ENCODE results near the gene PLXNA2.

DNA sequence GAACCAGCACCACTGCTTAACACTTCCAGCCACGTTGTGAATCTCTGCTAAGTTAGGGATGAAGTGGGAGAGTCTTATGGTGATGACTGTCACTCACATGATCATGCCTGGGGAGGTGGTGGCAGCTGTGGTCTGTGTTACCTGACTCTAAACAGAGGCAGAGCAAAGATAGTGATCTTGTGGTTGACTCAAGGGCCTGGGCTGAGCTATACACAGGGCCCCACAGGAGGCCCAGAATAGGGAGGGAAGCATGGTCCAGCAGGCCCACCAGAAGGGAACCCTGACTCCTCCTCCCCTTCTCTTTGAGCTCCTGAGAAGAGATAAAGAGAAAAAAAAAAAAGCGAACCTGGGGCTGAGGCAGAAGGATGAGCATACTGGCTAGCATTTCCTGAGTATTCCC, 55.0 kb downstream of the PLXNA2 start:
- TF ChIP-seq, protein P1, sequence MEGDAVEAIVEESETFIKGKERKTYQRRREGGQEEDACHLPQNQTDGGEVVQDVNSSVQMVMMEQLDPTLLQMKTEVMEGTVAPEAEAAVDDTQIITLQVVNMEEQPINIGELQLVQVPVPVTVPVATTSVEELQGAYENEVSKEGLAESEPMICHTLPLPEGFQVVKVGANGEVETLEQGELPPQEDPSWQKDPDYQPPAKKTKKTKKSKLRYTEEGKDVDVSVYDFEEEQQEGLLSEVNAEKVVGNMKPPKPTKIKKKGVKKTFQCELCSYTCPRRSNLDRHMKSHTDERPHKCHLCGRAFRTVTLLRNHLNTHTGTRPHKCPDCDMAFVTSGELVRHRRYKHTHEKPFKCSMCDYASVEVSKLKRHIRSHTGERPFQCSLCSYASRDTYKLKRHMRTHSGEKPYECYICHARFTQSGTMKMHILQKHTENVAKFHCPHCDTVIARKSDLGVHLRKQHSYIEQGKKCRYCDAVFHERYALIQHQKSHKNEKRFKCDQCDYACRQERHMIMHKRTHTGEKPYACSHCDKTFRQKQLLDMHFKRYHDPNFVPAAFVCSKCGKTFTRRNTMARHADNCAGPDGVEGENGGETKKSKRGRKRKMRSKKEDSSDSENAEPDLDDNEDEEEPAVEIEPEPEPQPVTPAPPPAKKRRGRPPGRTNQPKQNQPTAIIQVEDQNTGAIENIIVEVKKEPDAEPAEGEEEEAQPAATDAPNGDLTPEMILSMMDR (IDR thresholded peaks at IDR 0.05) = no peak
- no peak for TF ChIP-seq POLR2A (IDR thresholded peaks at IDR 0.05)
- no peak for TF ChIP-seq POLR2AphosphoS5 (IDR thresholded peaks at IDR 0.05; ENCODE audit: insufficient read depth in 1 of 2, low read depth in 1 of 2)

All from vagina (tissue), 2 donors.